HL-60/S4 treated with retinoic acid at 250 ng/mL for 4 days and 3 days (cell line): ENCODE measurements around the gene LRPAP1.
"Not testable (repeated sequence)": the region's sequence is repeated elsewhere in the genome, so short reads cannot be mapped to it uniquely, and the experiment has no call there.

Source experiments
- in situ Hi-C: fragments of 300-500 bp; cut with MboI; formaldehyde crosslinking; loops from 2 replicates; pipeline ENCODE4 v1.7.0; 2022; ENCODE audit warnings: low sequenced_read_pairs

The LRPAP1 gene

GRCh38 chr4:3562127-3562526 is 29.9 kb upstream of the LRPAP1 start:
- in situ Hi-C loops = not testable (repeated sequence)

GRCh38 chr4:3560465-3560864 is 28.2 kb upstream of the LRPAP1 start:
- in situ Hi-C loops = not testable (repeated sequence)

GRCh38 chr4:3559381-3560290 is 27.4 kb upstream of the LRPAP1 start:
- in situ Hi-C loops = not testable (repeated sequence)

- in situ Hi-C loops = not testable (repeated sequence)
Measured at GRCh38 chr4:3558514-3558836, 26.3 kb upstream of the LRPAP1 start.

GRCh38 chr4:3557676-3558513 is 25.7 kb upstream of the LRPAP1 start:
- in situ Hi-C loops = not testable (repeated sequence)

- in situ Hi-C loops = not testable (repeated sequence)
Measured at GRCh38 chr4:3557088-3557492, 24.9 kb upstream of the LRPAP1 start.

GRCh38 chr4:3556244-3556867 is 24.1 kb upstream of the LRPAP1 start:
- in situ Hi-C loops = not testable (repeated sequence)

- in situ Hi-C loops = not testable (repeated sequence)
Measured at GRCh38 chr4:3555459-3556070, 23.3 kb upstream of the LRPAP1 start.

- in situ Hi-C loops = not testable (repeated sequence)
Measured at GRCh38 chr4:3551366-3551765, 19.1 kb upstream of the LRPAP1 start.

- in situ Hi-C loops = not testable (repeated sequence)
Measured at GRCh38 chr4:3550792-3551325, 18.6 kb upstream of the LRPAP1 start.

- in situ Hi-C loops = not testable (repeated sequence)
Measured at GRCh38 chr4:3550041-3550440, 17.8 kb upstream of the LRPAP1 start.

GRCh38 chr4:3549694-3550001 is 17.4 kb upstream of the LRPAP1 start:
- in situ Hi-C loops = not testable (repeated sequence)

GRCh38 chr4:3548991-3549693 is 16.9 kb upstream of the LRPAP1 start:
- in situ Hi-C loops = not testable (repeated sequence)

GRCh38 chr4:3546721-3547120 is 14.5 kb upstream of the LRPAP1 start:
- in situ Hi-C loops = not testable (repeated sequence)

- in situ Hi-C loops = not testable (repeated sequence)
Measured at GRCh38 chr4:3545351-3545750, 13.1 kb upstream of the LRPAP1 start.

GRCh38 chr4:3544259-3545025 is 12.2 kb upstream of the LRPAP1 start:
- in situ Hi-C loops = not testable (repeated sequence)

GRCh38 chr4:3543415-3543814 is 11.2 kb upstream of the LRPAP1 start:
- in situ Hi-C loops = not testable (repeated sequence)

GRCh38 chr4:3538906-3539305 is 6.7 kb upstream of the LRPAP1 start:
- in situ Hi-C loops = not testable (repeated sequence)

GRCh38 chr4:3535812-3536211 is 3.6 kb upstream of the LRPAP1 start:
- in situ Hi-C loops = not testable (repeated sequence)
